ENCODE data around the gene MOB4. TPM values are rescaled to one million over a fixed set of nuclear protein-coding genes. Genes with fewer than 3 reads are reported as not detected.

MOB4 gene
- polyA plus RNA-seq, 3 donors: 14.8 to 32.4 (median 30.4) TPM

GRCh38 chr2:197497326-197497725, 18.5 kb upstream of the MOB4 start:
- H3K36me3 Mint-ChIP-seq: peaks cover 43 to 47% of the 10 kb centered on the region in 2 donors
- H3K4me1 Mint-ChIP-seq: peaks cover 41% of the 10 kb centered on the region
- H3K9me3 Mint-ChIP-seq: no peaks in the 10 kb centered on the region
- H3K27me3 Mint-ChIP-seq (ENCODE audit: low read depth in 3 of 3): no peaks in the 10 kb centered on the region
- H3K27ac Mint-ChIP-seq: no peak overlapping the region
- Histone ChIP-seq H3K36me3 (replicated peaks in 1 of 2; ENCODE audit: control insufficient read depth in 1 of 2, insufficient read depth in 2 of 2, low read length in 2 of 2) (peaks cover 44 to 62% of the 10 kb centered on the region in 2 donors), H3K4me3 (replicated peaks in 1 of 3; ENCODE audit: low read depth in 2 of 3, low read length in 3 of 3) (no peak overlapping the region), H3K79me2 (ENCODE audit: insufficient read depth, low read length) (peaks cover 77% of the 10 kb centered on the region), H2AFZ (ENCODE audit: insufficient read depth, low read depth, low read length, poor library complexity, severe bottlenecking) (no peak overlapping the region), H4K20me1 (ENCODE audit: insufficient read depth, low read length) (peaks cover 20% of the 10 kb centered on the region), H3K9ac (ENCODE audit: insufficient read depth, low read length, poor library complexity, severe bottlenecking) (no peak overlapping the region), H3K27me3 (ENCODE audit: control insufficient read depth in 2 of 2, insufficient read depth in 2 of 2, low read length in 2 of 2) (no peaks in the 10 kb centered on the region), H3K4me1 (ENCODE audit: control insufficient read depth in 1 of 2, insufficient read depth in 2 of 2, low read length in 2 of 2) (peaks cover 22 to 42% of the 10 kb centered on the region in 2 donors), H3K9me3 (replicated peaks in 1 of 2; ENCODE audit: control insufficient read depth in 1 of 2, insufficient read depth in 1 of 2, low read length in 2 of 2) (no peaks in the 10 kb centered on the region), H3K4me2 (replicated peaks; ENCODE audit: extremely low read depth, low read length, poor library complexity, severe bottlenecking) (no peak overlapping the region), H3K27ac (ENCODE audit: low read depth in 1 of 2, low read length in 2 of 2) (no peak overlapping the region)
- DNase-seq: no peak
- no peak for TF ChIP-seq CTCF (IDR thresholded peaks at IDR 0.05)
- WGBS (ENCODE audit: insufficient coverage): no CpG with 5 or more reads among the region's 2 CpGs
- H3K4me3 Mint-ChIP-seq: no peak overlapping the region
- intact Hi-C loops (cut with micrococcal nuclease): loop anchor here in 1 of 2 donors (10.0 kb wide), 1 partner anchor 73 kb away; no protein-coding TSS in a partner anchor

- Histone ChIP-seq H3K4me3 (replicated peaks in 1 of 3; ENCODE audit: low read depth in 2 of 3, low read length in 3 of 3) (peak overlapping the region; percentile 84 to 95 (median 91)), H3K9ac (ENCODE audit: insufficient read depth, low read length, poor library complexity, severe bottlenecking) (peak overlapping the region; percentile 79), H4K20me1 (ENCODE audit: insufficient read depth, low read length) (peaks cover 20% of the 10 kb centered on the region), H3K27me3 (ENCODE audit: control insufficient read depth in 2 of 2, insufficient read depth in 2 of 2, low read length in 2 of 2) (no peaks in the 10 kb centered on the region), H3K4me2 (replicated peaks; ENCODE audit: extremely low read depth, low read length, poor library complexity, severe bottlenecking) (peak overlapping the region; percentile 96), H3K27ac (ENCODE audit: low read depth in 1 of 2, low read length in 2 of 2) (peak overlapping the region; percentile 91 to 97), H3K4me1 (ENCODE audit: control insufficient read depth in 1 of 2, insufficient read depth in 2 of 2, low read length in 2 of 2) (peaks cover 22 to 42% of the 10 kb centered on the region in 2 donors), H2AFZ (ENCODE audit: insufficient read depth, low read depth, low read length, poor library complexity, severe bottlenecking) (peak overlapping the region; percentile 87), H3K36me3 (replicated peaks in 1 of 2; ENCODE audit: control insufficient read depth in 1 of 2, insufficient read depth in 2 of 2, low read length in 2 of 2) (peaks cover 37 to 53% of the 10 kb centered on the region in 2 donors), H3K79me2 (ENCODE audit: insufficient read depth, low read length) (peaks cover 83% of the 10 kb centered on the region), H3K9me3 (replicated peaks in 1 of 2; ENCODE audit: control insufficient read depth in 1 of 2, insufficient read depth in 1 of 2, low read length in 2 of 2) (no peaks in the 10 kb centered on the region)
- Mint-ChIP-seq H3K27ac (peak overlapping the region; percentile 91 to 98 (median 94)), H3K4me3 (peak overlapping the region; percentile 94 to 96), H3K36me3 (peaks cover 38 to 39% of the 10 kb centered on the region in 2 donors), H3K27me3 (ENCODE audit: low read depth in 3 of 3) (no peaks in the 10 kb centered on the region), H3K4me1 (peaks cover 42% of the 10 kb centered on the region), H3K9me3 (no peaks in the 10 kb centered on the region)
- WGBS (ENCODE audit: insufficient coverage): 11% methylated on average over 10 of the region's 14 CpGs
- TF ChIP-seq CTCF (IDR thresholded peaks at IDR 0.05): no peak
- DNase-seq: no peak
- intact Hi-C loops (cut with micrococcal nuclease): loop anchor here in 1 of 2 donors (10.0 kb wide), 1 partner anchor 74 kb away; no protein-coding TSS in a partner anchor
Observed at GRCh38 chr2:197498235-197498936, 17.5 kb upstream of the MOB4 start.
